Endometrium (tissue), 2 donors: ENCODE measurements around the gene SCARF1.

ENCODE experiments used
- FAIRE-seq: peaks from 2 replicates; lab custom pipeline; 2012; peaks lifted over from hg19 to GRCh38; lab: Jason Lieb, UNC
- donor health status: control.
- donor health status: control.

The SCARF1 gene

DNA sequence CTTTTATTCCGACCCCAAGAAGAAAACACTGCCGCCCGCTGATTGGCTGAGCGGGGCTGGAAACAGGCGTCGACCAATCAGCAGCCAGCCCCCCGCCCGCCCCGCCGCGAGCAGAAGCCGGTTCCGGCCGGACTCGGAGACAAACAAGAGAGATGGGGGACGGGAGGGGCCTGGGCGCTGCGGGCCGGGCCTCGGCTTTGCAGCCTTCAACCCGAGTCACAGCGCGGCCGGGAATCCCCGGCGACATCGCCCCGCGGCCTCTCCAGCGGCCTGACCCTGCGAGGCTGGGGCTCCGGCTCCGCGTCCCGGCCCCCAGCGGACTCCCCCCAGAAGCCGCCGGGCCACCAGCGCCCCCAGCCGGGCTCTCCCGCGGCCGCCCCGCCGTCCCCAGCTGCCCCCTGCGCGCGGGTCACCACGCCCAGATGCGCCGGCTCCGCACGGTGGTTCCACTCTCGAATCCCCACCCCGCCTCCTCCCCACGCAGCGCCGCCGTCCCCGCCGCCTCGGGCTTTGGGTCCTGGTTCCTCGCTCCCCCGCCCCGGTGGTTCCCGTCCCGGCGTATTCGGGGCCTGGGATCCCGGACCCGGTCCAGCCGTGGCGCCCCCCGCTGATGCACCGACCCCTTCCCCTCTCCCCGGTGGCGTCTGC, 16.6 kb downstream of the SCARF1 start:
- peak; percentile 39 for FAIRE-seq

DNA sequence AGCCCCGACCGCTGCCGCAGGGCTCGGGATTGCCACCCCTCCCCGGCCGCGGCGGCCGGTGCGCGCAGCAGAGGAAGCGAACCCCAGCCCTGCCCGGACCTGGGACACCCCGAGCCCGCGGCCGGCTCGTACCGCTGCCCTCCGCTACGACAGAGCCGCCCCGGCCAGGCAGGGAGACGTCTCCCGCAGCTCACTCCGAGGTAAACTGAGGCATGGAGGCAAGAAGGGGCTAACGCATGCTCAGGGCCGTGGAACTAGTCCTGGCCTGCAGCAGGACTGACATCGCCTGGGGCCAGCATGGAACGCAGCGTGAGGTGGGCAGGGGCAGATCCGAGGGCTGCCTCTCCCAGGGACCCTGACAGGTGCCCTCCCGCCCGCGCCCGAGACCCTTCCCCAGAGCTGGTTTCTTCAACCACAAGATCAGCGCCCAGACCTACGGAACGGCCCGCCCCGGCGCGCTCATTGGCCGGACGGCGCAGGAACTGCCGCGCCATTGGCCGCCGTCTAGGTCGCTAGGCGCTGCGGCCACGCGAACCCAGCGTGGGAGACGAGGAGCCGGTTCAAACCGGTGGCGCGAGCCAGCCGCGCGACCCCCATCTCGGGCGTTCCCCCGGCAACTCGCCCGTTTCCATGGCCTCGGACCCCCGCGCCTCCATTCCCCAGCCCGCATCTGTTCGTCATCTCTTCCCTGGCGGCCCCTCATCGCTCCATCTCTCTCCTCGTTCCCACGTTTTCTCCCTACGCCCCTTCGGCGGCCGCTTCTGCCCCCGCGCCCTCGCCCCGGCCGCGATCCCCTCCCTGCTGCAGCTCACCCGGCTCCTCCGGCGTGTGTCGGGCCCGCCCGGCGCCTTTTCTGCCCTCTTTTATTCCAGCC, 17.3 kb downstream of the SCARF1 start, which contains the start of gene SLC43A2:
TSS of gene SLC43A2 (minus strand) at position 853 of the 874 bp plus-strand sequence. CDS start 960 bp downstream, outside the sequence.
- no peak for FAIRE-seq

- no peak for FAIRE-seq
Observed at GRCh38 chr17:1627182-1627981, 18.1 kb downstream of the SCARF1 start.

DNA sequence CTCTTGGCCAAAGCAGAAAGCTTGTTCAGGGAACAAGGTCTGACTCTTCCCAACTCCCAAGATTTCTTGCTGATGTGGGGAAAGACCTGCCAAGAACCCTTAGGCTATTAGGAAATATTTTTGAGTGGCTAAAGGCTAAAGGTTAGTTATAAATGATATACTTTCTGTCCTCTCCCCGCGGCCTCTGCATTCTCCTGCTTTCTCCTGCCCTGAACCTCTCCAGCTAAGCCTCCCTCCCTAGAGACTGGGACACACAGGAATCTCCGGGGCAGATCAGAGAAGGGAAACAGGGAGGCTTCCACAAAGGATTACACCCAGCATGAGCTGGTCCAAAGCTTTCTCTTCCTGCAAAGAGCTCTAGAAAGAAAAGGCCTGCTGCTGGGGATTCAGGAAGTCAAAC, 19.2 kb downstream of the SCARF1 start:
- no peak for FAIRE-seq

- no peak for FAIRE-seq
Observed at GRCh38 chr17:1625581-1625980, 20.0 kb downstream of the SCARF1 start.

- FAIRE-seq = no peak
Observed at GRCh38 chr17:1625053-1625452, 20.5 kb downstream of the SCARF1 start.

DNA sequence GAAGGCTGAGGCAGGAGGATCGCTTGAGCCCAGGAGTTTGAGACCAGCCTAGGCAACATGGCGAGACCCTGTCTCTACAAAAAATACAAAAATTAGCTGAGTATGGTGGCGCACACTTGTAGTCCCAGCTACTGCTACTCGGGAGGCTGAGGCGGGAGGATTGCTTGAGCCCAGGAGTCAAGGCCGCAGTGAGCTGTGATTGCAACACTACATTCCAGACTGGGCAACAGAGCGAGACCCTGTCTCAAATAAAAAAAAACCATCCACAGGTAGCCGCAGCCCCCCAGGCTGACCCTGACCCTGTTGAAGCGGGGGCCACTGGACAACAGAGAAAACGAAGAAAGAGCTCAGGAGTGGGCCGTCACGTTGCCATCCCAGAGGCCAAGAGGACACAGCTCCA, 20.9 kb downstream of the SCARF1 start:
- no peak for FAIRE-seq

GRCh38 chr17:1623057-1623630, 22.4 kb downstream of the SCARF1 start:
- no peak for FAIRE-seq

DNA sequence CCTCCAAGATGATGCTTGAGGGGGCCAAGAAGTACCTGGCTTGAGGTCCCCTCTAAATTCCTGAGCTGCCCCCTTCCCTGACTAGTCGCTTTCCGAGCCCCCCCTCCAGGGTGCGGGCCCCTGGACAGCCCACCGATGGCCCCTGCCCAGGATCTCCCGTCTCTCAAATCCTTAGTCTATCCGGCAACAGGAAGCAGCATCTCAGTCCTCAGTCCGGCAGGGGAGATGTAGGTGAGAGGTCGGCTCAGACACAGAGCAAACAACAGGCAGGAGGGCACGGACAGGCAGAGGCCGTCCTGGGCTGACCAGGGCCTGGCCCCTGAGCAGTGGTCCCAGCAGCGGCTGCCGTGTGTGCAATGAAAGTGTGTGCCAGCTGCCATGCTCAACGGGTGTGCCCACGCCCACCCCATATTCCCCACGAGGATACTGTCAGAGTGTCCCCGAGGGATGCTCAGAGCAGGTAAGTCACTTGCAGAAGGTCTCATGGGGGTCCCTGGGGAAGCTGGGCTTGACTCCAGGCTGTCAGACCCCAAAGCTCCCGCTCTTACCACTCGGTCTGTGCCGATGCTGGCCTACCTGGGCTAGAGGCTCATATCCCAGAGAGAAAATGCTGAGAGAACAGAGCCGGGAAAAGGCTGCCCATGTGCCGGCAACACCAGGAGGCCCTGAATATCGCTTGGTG, 24.1 kb downstream of the SCARF1 start:
- no peak for FAIRE-seq

GRCh38 chr17:1620486-1620885, 25.0 kb downstream of the SCARF1 start:
- no peak for FAIRE-seq

GRCh38 chr17:1617620-1618174, 27.8 kb downstream of the SCARF1 start:
- FAIRE-seq = no peak

DNA sequence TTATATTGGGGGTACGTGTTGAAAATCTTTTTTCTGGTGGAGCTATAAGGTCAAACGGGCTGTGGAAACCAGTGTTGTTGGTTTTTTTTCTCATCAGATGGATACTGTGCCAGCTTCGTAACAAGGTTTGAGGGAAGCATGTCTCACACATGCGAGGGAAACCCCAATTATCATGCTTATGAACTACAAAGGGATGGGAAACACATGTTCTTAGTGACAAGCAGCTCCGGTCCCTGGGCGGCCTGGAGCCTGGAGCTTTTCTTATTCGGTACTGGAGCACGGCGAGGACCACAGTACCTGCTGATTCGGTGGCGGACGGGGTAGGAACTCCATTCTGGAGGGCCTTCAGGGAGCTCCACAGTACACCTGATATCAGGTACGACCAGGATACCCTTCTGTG, 29.4 kb downstream of the SCARF1 start:
- no peak for FAIRE-seq

GRCh38 chr17:1612400-1612799, 33.1 kb downstream of the SCARF1 start:
- no peak for FAIRE-seq

- no peak for FAIRE-seq
Observed at GRCh38 chr17:1611715-1612114, 33.8 kb downstream of the SCARF1 start.

GRCh38 chr17:1608676-1609075, 36.9 kb downstream of the SCARF1 start:
- FAIRE-seq = no peak

- no peak for FAIRE-seq
Observed at GRCh38 chr17:1607971-1608320, 37.6 kb downstream of the SCARF1 start.

- no peak for FAIRE-seq
Observed at GRCh38 chr17:1606352-1606985, 39.1 kb downstream of the SCARF1 start.

DNA sequence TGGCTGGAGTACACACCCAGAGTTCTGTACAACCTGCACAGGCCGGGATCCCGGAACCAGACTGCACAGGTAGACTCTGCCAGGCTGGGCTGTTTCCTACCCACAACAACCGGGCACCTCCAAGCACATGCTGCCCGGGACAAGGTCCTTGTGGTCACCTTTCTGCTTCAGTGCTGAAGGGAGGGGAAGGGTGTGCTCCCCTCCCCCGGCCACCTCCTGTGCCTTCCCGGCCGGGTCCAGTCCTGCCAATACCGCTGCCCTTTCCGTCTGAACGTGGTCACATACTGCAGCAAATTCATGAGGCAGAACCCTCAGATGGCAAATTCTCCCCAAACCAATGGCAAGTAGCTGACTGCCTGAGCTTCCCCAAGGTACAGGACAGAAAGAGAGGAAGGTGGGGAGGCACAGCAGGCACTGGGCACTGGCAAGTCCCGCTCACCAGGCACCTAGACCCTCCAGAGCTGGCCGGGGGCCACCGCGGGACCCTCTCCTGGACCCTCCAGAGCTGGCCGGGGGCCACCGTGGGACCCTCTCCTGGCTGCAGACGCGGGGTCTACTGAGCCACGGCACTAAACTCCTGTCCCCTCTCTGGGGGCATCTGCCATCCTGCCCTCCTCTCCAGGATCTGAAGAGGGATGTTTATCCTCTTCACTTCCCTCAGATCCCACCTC, 39.7 kb downstream of the SCARF1 start:
- no peak for FAIRE-seq

DNA sequence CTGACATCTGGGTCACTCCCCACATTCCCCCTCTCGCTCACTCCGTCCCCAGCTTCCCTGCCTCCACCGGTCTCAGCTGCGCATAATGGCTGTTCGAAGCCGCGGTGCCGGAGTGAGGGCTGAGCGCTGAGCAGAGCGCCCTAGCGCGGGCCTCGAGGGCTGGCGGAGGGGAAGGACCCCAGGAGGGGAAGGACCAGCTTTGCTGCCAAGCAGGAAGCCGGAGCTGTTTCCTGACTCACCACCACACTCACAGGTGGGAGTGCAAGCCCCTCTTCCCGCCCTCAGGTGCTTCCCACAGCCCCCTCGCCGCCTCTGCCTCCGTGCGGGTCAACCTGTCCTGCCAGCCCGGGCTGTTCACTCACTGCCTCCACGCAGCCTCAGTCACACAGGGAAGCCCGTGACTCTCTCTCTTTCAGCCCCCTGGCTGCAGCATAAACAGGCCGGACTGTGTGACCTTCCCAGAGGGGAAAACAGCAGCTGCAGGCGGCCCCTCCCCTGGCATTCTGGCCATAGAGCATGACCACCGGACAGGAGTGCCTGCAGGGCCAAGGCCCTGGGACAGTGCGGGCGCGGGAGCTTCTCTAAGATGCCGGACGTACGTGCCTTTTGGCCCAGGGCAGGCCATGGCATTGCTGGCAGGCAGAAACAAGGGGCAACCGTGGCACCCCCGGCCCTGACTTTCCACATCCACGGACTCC, 40.6 kb downstream of the SCARF1 start:
- FAIRE-seq = no peak

GRCh38 chr17:1601571-1601970, 44.0 kb downstream of the SCARF1 start:
- FAIRE-seq = no peak
